GM21515 (cell line): ENCODE measurements around the gene ACKR3.

Source experiments
- ATAC-seq: cut with Tn5 transposase; IDR thresholded peaks from one replicate; pipeline ENCODE4 v1.9.1; 2021; ENCODE audit not compliant: unreplicated experiment

The ACKR3 gene

GRCh38 chr2:236568068-236568921 lies 1.3 kb upstream of the ACKR3 start:
- ATAC-seq, result peak; percentile 40

GRCh38 chr2:236568922-236569572 lies 578 bp upstream of the ACKR3 start:
- ATAC-seq, result no peak

DNA sequence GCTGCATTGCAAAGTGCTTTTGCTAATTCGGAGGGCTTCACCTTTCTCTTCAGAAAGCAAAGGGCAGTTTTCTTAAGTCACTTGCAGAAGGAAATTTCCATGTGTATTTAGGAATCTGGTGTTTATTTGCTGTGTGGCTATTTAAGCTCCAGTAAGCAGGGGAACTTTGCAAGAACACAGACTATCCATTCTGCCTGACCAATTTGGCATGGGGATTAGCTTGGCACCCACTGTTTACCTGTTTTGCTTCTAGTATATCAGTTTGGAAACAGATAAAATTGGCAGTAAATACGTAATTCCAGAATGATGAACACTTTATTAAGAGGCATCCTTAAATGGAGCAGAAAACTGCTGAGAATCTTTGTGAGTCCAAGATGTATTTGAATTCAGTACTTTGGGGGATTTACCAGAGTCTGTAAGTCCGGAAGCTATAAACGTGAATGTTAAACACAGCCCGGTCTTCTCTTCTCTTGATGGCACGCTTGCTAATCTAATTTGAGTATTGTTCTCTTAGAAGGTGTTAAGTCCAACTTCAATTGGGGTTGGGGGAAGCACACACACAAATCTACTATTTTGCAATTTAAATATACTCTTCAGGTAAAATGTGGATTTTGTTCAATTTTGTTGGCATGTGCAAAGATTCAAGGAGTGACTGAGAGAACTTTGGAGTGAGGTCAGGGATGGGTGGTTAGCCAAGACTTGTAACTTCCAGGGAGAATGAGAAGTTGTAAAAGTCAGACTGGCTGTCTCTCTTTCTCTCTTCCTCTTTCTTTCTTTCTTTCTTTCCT lies 650 bp downstream of the ACKR3 start:
- no peak for ATAC-seq

GRCh38 chr2:236571145-236571544 lies 1.5 kb downstream of the ACKR3 start:
- no peak for ATAC-seq

GRCh38 chr2:236572482-236572881 lies 2.9 kb downstream of the ACKR3 start:
- ATAC-seq, result no peak

GRCh38 chr2:236573066-236573929 lies 3.7 kb downstream of the ACKR3 start:
- ATAC-seq, result no peak

DNA sequence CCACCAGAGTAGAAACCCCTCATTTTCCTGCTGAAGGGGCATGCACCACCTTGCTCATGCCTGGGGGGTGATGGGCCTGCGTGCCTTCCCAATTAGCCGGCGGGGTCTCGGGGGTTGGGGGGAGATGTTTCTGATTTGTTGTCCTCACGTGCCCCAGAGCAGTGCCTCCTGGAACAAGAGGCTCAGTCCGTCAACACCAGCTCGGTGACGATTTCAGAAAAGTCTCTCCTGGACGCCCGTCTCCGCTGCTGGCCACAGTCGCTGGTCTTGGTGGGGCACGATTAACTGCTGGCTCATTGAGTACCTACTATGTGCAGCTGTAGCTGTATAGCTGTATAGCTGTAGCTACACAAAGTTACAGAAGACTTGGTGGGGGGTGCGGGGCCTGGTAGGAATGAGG lies 4.4 kb downstream of the ACKR3 start:
- ATAC-seq, result no peak

GRCh38 chr2:236574424-236575145 lies 5.0 kb downstream of the ACKR3 start:
- ATAC-seq, result no peak

DNA sequence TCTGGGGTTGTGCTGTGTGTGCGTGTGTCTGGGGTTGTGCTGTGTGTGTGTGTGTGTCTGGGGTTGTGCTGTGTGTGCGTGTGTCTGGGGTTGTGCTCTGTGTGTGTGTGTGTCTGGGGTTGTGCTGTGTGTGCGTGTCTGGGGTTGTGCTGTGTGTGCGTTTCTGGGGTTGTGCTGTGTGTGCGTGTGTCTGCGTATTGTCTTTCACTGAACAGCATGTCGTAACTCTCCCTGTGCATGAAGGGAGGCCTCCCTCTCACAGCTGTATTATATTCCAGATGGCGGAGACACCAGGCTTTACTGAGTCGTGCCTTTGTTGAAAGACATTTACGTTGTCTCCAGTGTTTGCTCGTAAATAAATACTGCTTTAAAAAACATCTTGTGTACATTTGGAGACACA lies 5.9 kb downstream of the ACKR3 start:
- ATAC-seq, result no peak

DNA sequence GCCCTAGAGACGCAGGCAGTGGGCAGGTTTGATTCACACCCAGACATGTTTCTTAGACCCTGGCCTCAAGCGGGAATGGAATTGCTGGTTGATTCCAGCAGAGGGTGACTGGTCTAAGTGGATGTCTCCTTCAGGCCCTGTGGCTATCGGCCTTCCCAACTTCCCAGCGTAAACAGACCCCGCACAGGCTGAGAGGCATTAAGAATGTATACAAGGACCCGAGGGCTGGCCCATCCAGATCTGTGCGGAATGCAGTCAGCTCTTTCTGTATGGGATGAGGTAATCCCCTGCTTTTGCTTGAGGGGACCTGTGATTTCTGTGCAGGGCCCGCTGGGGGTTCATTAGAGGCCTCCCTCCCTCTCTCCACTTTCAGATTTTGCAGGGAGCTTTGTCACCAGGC lies 6.5 kb downstream of the ACKR3 start:
- no peak for ATAC-seq

- ATAC-seq, result no peak
These were observed 7.3 kb downstream of the ACKR3 start for GRCh38 chr2:236576953-236577352.

- no peak for ATAC-seq
These were observed 8.1 kb downstream of the ACKR3 start for GRCh38 chr2:236577481-236578410.

- ATAC-seq, result no peak
These were observed 8.8 kb downstream of the ACKR3 start for GRCh38 chr2:236578411-236578846.

DNA sequence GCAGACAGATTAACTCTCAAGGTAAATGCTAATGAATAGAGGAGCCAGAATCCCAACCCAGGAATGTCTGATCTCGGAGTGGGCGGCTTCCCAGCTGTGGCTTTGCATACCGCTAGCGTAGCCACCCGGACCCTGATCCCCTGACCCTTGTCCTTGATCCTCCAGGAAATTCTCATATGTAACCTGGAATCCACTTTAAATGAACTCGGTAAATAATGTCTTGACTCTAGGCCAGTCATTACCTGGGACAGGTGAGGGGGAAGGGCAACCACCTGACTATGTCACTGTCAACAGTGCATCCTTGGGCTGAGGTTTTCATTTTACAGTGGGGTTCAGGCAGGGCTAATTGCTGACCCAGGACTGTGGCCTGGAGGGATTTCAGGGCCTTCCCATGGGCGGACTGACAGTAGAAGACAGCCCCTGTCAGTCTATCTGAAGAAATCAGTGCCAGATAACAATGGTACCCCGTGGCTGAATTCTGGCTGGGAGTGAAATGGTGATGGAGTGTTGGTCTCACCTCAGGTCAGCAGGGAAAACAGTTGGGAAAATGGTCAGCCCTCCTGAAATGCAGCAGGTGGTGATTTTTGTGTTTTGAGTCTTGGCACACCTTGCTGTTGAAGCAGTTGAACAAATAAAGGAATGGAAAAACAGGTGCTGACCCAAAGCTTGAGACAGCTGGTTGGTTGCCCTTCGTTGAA lies 9.6 kb downstream of the ACKR3 start:
- no peak for ATAC-seq

GRCh38 chr2:236579746-236580315 lies 10.2 kb downstream of the ACKR3 start:
- no peak for ATAC-seq

- ATAC-seq, result no peak
These were observed 11.2 kb downstream of the ACKR3 start for GRCh38 chr2:236580746-236581355.

GRCh38 chr2:236581546-236581945 lies 11.9 kb downstream of the ACKR3 start:
- no peak for ATAC-seq

DNA sequence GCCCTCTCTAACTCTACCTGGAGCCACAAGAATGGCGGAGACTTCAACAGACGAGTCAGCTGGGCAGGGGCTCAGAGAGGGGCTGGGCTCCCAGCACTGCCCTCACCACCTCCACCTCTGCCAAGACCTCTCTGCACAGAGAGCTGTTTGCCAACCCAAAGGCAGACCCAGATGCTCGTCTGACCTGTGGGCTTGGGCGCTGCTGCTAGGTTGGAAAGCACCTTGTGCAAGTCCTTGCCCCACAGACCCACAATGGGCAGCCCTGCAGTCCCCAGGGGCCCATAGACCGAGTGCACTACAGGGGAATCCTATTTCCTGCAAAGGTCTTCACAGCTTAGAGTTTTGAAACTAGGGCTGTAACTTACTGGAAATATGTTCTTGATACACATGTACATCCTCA lies 13.3 kb downstream of the ACKR3 start:
- no peak for ATAC-seq
